Measurements from ENCODE around the gene ZNF423. TPM values are rescaled to one million over a fixed set of nuclear protein-coding genes. Genes with fewer than 3 reads are reported as not detected.

The ZNF423 gene
- total RNA-seq, result 5.9 and 7.8 TPM in 2 replicates

DNA sequence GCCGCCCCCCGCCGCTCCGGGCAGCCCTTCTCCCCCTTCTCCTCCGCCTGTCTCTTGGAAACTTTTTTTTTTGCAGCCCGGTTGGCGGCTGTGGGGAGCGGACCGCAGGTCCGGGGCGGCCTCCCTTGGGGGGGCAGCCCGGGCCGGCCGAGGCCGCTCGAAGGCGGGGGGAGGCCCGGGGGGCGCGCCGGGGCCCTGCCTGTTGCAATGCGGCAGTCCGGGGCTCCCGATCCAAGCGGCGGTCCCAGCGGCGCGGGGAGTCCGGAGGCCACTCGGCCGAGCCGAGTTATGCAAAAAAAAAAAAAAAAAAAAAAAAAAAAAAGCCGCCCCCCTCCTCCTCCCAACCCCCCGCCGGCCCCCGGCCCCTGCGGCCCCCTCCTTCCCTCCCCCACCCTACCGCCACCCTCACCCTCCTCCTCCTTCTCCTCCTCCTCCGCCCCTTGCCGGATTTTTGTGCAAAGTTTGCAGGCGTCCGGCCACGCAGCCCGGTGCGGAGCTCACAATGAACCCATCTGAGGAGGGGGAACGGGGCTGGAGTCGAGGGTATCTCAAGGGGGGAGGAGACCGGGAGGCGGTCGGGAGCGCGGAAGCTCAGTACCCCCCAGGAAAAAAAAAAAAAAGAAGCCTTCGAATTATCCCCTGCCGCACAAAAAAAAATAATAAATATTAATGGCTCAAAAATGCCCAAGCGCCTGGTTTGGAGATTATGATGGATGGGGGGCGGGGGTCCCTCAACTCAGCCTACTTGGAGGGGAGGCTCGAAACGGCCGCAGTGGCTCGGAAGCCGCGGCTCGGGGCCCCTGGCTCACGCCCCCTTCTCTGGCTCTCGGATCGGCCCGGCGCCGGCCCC lies at the start of gene ZNF423:
TSS of gene ZNF423 (minus strand) at position 291 of the 850 bp plus-strand sequence. CDS start 338 bp downstream, outside the sequence.

Other genes starting within 250 kb of the ZNF423 start
- gene CNEP1R1, start 169.1 kb upstream of the ZNF423 start, total RNA-seq, result 25.1 and 26.3 TPM in 2 replicates
- gene HEATR3, start 209.9 kb upstream of the ZNF423 start, total RNA-seq, result 16.2 and 19.0 TPM in 2 replicates

All from aortic smooth muscle cell (primary cell).